NCI-H2107 treated with DMSO at 0.1 percent for 48 hours (cell line): ENCODE results near the gene LNPEP.
"Not testable (repeated sequence)": the region's sequence is repeated elsewhere in the genome, so short reads cannot be mapped to it uniquely, and the experiment has no call there.

Source experiments
- DNase-seq: peaks from one replicate; lab custom pipeline; 2025; ENCODE audit not compliant: unreplicated experiment; lab: John Stamatoyannopoulos, UW

LNPEP gene

GRCh38 chr5:96928931-96929708 is 6.8 kb upstream of the LNPEP start:
- DNase-seq = no peak

GRCh38 chr5:96930058-96930457 is 5.8 kb upstream of the LNPEP start:
- no peak for DNase-seq

DNA sequence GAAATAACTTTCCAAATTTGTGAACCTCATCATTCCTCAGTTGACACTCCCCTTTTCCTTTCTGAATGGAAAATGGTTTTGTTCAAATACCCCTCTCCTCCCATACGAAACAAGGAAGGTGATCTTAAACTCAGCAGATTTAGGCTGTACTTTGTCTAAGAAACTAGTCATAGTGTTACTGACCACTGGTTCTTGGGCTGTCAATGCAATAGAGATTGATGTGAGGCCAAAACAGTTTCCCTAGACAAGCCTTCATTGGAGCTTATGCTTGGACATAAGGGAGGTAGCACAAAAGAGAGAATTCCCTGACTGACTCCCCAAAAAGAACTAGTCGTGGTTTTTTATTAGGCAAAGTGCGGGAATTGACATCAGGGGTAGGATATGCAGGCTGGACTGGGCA is 5.3 kb upstream of the LNPEP start:
- DNase-seq = no peak

DNA sequence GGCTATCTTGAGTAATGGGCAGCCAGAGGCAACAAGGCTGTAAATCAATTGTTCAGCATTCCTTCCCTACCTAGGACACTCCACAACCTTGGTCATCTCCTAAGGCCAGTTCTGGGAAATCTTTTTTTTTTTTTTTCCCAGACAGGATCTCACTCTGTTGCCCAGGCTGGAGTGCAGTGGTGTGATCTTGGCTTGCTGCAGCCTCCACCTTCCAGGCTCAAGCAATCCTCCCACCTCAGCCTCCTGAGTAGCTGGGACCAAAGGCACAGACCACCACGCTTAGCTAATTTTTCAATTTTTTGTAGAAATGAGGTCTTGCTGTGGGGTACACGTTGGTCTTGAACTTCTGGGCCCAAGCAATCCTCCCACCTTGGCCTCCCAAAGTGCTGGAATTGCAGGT is 4.8 kb upstream of the LNPEP start:
- DNase-seq = not testable (repeated sequence)

- no peak for DNase-seq
Observed at GRCh38 chr5:96931605-96932004, 4.3 kb upstream of the LNPEP start.

DNA sequence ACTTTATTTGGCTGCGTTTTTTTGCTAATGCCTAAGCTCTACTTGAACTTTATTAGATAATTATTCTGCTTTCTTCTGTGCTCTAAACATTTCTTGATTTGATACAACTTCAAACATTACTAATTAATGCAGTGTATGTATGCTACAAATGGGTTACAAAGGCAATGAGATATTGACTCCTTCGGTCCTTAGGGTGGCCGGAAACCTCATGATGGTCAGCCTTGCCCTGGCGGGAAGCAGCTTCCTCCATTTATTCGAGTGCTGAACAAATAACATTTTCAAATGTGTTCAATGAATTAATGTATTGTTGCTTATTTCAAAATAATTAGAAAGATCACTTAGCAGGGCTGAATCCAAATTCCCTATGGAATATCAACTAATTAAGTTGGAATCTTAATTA is 3.9 kb upstream of the LNPEP start:
- no peak for DNase-seq

- DNase-seq = peak; percentile 79
Observed at GRCh38 chr5:96933764-96934707, 1.8 kb upstream of the LNPEP start.

GRCh38 chr5:96934708-96935558 is 947 bp upstream of the LNPEP start:
- DNase-seq = peak; percentile 79

- no peak for DNase-seq
Observed at GRCh38 chr5:96936431-96937320, 796 bp downstream of the LNPEP start.

DNA sequence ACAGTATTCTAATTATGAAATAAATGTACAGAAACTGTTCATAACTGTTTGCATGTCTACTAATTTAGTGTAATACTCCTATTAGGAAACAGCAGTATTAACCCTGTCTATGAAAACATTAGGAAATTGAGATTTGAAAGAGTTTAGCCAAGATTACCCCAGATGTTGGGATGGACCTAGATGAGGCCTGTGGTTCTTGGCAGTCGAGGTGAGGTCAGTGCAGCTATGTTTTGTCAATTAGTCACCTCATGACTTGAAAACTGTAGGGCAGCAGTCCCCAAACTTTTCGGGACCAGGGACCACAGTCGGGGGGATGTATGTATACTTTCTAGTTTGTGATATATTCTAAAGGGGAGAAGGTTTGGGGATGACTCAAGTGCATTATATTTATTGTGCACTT is 4.7 kb downstream of the LNPEP start:
- DNase-seq = no peak

GRCh38 chr5:96941140-96941539 is 5.3 kb downstream of the LNPEP start:
- no peak for DNase-seq

DNA sequence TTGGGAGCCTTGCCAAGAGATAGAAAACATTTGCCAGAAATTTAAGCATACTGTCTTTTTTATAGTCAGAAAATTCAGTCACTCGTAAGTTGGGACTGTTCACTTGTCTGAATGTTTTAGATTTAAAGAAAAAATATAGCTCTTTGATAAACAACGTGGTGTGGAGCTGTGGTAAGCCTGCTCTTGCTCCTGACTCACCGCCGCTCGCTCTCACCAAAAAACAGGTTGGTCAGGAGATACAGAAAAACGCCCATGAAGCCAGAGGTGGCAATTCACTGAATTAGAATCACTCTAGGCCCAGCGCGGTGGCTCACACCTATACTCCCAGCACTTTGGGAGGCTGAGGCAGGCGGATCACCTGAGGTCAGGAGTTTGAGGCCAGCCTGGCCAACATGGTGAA is 6.2 kb downstream of the LNPEP start:
- no peak for DNase-seq

- DNase-seq = no peak
Observed at GRCh38 chr5:96942911-96943310, 7.0 kb downstream of the LNPEP start.

DNA sequence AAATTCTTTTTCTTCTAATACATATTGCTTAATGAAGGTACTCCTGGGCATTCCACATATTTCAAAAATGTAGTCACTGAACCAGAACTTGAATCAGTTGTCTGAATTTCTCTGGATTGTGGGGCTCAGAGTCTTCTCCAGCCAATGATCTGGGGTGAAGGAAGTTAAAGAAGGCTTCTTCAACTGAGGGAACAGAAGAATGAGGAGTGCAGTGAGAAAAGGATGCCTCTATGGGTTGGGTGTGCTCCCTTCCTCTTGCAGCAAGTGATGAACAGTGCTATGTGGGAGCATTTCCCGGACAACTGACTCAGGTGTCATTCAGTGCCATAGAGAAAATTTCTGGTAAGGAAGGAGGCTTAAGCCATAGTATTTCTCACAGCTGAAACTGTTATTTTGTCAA is 7.9 kb downstream of the LNPEP start:
- DNase-seq = no peak

DNA sequence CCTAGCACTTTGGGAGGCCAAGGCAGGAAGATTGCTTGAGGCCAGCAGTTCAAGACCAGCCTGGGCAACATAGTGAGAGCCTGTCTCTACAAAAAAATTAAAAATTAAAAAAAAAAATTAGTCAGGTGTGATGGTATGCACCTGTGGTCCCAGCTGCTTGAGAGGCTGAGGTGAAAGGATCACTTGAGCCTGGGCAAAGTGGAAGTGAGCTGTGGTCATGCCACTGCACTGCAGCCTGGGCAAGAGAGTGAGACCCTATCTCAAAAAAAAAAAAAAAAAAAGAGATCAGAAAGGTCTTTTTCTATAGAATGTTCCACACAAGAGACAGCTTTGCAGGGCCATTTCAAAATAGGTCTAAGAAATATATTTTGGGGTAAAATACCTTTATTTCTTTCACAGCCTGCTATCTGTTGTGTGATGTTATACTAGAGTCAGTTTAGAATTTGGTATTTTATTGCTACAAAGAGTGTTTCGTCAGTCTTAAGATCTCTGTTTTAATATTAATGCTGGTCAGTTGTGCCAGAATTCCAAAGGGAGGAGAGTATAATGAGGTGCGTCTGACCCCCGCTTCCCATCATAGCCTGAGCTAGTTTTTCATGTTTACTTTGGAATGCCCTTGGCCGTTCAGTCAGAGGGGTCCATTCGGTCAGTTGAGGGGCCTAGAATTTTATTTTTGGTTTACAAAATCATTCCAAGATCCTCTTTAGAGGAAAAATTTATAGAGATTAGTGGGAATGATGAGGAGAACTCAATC is 9.4 kb downstream of the LNPEP start:
- no peak for DNase-seq

- DNase-seq = no peak
Observed at GRCh38 chr5:96946381-96946780, 10.5 kb downstream of the LNPEP start.

DNA sequence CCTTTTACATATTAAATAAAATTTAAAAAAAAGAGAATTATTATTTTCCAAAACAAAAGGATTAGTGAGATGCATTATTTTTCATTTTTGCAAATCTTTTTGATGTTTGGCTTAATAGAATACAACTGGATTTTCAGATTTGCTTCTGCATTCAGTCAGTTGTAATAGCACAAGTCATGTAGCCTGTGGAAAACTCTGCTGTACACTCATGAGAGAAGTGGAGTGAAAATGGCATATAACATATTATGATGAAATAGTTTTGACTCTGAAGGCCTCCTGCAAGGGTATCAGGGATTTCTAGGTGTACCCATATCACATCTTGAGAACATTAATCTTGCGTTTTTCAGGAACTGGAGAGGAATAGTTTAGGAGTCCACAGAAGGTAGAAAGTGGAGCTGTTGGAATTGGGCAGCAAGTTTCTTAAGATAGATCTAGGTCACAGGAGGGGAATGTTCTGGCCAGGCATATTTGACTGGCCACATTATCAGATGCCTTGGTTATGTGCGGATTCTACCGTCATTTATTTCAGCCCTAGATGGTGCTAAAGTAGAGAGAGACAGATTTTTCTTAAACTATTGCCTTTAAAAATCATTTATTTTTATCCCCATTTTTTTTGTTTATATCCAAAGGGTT is 16.4 kb downstream of the LNPEP start:
- DNase-seq = no peak

- no peak for DNase-seq
Observed at GRCh38 chr5:96952974-96953730, 17.3 kb downstream of the LNPEP start.
